Hematopoietic multipotent progenitor cell treated with erythropoietin and hydrocortisone succinate and interleukin-3 and kit ligand, for 4 days (in vitro differentiated cells): Measurements from ENCODE around the gene PFDN5.
A peak's percentile ranks its signal among the peaks of the same experiment; 100 is the strongest.

ENCODE experiments used
- DNase-seq: peaks from one replicate; pipeline ENCODE4 v3.0.0-alpha.2; 2015

The PFDN5 gene

DNA sequence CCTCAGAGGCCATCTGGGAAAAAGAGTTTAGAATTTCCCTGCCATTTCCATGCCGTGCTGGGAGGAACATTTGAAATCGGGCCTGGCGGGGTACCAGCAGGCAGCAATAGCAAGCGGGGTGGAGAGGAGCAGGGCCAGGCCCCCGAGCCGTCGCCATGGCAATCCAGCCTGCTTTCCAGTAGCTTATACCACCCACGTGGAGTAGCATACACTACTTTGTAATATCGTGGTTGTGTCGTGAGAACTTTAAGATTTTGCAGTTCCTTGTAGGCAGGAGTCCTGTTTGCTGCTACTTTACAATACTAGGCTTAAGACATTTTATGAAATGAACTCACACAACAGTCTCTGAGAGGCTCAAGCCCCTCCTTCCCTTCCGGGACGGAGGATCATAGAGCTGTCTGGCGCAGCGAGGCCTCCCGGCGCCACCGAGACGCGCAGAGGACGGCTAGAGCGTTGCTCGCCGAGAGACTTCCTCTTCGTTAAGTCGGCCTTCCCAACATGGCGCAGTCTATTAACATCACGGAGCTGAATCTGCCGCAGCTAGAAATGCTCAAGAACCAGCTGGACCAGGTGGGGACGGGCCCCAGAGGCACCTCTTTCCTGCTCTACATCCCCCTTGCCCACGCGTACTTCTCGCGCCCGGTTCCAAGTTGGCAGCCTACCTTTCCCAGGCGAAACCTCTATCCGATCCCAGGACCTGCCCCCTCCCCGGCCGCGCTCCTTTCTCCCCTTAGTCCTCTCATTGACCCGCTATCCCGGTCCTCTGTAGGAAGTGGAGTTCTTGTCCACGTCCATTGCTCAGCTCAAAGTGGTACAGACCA lies at the start of gene PFDN5:
PFDN5 (plus strand) TSS at position 473 of the 821 bp plus-strand sequence; CDS start at position 499, 26 bp downstream.
- peak; percentile 95 for DNase-seq

DNA sequence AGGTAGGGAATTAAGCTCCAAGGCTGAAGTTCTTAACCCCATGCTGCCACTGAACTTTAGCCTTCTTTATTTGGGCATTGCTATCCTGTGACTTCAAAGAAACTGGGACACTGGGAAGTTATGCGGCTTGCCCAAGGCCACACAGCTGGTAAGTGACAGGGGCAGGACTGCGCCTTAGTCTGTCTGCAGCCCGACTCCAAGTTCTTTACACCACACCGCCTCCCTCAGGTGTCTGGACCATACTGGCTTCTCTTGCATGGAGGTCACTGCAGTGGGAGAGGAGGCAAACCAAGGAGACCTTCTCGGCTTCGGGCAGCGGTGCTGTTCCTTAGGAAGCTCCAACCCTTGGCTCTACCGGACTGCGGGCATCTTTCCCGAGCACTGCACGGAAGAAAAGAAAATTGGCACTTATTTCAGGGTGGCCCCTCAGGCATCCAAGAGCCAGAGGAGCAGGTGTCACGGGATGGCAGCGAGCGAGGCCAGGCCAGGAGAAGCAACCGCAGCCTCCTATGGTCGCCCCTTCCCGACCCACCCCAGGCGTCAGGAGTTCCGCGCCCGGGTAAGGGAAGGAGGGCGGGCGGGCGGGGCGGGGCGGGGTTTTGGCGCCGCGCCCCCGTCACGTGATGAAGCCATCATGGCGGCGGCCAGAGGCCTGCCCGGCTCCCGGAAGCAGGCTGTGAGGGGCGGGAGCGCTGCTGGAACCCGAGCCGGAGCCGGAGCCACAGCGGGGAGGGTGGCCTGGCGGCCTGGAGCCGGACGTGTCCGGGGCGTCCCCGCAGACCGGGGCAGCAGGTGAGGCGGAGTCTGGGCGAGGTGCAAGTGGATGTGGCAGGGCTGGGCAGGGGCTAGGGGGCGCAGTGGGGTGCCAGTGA lies 43.6 kb upstream of the PFDN5 start:
- DNase-seq = peak; percentile 90

DNA sequence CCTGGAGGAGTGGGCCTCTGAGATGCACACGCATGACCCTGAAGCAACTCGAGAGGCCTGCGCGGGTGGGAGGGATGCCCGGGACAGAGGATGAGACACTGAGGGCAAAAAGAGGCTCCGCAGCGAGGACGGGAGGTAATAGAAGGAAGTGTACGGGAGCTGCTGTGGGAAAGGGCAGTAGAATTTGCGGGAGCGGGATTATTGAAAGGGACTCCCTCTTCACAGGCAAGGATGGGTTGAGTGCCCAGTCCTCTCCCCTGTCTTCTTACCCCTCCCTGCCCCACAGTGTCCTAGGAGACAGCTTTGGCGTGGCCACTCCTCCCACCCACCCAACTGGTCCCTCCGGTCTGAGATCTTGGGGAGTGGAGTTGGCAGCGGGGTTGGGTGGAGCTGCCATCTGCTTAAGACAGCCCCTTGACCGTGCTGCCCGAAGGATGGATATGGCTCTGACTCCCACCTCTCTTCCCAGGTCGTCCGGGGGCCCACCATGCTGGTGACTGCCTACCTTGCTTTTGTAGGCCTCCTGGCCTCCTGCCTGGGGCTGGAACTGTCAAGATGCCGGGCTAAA lies 42.9 kb upstream of the PFDN5 start:
- DNase-seq = peak; percentile 49

DNA sequence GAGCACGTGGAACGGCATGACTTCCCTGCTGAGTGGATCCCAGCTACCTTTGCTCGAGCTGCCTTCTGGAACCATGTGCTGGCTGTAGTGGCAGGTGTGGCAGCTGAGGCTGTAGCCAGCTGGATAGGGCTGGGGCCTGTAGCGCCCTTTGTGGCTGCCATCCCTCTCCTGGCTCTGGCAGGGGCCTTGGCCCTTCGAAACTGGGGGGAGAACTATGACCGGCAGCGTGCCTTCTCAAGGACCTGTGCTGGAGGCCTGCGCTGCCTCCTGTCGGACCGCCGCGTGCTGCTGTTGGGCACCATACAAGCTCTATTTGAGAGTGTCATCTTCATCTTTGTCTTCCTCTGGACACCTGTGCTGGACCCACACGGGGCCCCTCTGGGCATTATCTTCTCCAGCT lies 42.0 kb upstream of the PFDN5 start:
- no peak for DNase-seq

GRCh38 chr12:53254816-53255545 lies 40.4 kb upstream of the PFDN5 start:
- no peak for DNase-seq

GRCh38 chr12:53255996-53256395 lies 39.3 kb upstream of the PFDN5 start:
- peak; percentile 86 for DNase-seq

DNA sequence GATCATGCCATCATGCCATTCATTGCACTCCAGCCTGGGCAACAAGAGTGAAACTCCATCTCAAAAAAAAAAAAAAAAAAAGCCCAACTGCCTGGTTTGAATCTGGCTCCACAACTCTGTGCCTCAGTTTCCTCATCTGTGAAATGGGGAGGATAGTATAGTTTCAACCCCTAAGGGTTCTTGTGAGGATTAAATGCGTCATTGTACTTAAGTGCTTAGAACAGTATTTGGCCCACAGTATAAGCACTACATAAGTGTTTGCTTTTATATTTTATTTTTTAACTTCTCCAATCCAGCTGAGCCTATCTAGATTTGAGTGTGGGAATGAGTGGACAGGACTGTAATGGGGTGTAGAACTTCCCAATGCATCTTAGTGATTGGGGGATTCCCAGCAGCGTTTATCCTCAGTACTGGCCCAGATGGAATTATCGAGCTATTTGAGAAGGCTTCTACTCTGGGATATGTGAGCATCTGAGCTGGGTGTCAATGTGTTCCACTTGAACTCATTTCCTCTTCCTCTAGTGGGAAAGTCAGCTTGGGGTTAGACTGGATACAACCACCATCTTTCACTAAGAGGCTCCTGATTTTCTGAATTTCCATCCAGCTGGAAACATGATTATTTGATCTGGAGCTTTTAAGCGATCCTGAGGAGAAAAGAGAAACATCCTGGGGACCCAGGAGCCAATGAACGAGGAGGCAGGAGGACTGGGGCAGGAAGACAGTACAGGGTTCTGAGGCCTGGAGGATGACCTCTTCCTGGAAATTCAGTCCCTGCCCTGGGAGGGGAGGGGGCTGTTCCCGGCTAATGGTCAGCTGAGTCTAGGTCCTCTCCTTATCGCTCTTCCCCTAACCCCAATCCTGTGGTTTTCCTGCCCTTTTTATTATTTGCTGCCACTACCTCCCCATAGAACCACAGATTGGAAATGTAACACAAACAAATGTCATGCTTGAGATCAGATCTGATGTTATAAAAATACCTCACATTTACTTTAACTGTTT lies 36.5 kb upstream of the PFDN5 start:
- DNase-seq = no peak

DNA sequence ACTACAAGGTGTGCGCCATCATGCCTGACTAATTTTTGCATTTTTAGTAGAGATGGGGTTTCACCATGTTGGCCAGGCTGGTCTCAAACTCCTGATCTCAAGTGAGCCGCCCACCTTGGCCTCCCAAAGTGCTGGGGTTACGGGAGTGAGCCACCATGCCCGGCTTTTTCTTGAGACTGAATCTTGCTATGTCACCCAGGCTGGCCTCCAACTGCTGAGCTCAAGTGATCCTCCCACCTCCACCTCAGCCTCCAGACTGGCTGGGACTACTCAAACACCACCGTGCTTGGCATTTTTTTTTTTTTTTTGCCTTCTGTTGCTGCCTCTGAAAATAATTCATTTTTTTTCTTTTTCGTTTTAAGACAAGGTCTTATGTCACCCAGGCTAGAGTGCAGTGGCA lies 35.5 kb upstream of the PFDN5 start:
- DNase-seq = no peak

- DNase-seq = no peak
These were observed 29.6 kb upstream of the PFDN5 start for GRCh38 chr12:53265783-53266182.

GRCh38 chr12:53267306-53267998 lies 27.9 kb upstream of the PFDN5 start:
- DNase-seq = peak; percentile 56

- peak; percentile 96 for DNase-seq
These were observed 27.2 kb upstream of the PFDN5 start, which contains the start of gene ESPL1 for GRCh38 chr12:53267999-53268629. Gene ESPL1 (plus strand): TSS chr12:53268299. CDS start chr12:53268767, 468 bp downstream.

DNA sequence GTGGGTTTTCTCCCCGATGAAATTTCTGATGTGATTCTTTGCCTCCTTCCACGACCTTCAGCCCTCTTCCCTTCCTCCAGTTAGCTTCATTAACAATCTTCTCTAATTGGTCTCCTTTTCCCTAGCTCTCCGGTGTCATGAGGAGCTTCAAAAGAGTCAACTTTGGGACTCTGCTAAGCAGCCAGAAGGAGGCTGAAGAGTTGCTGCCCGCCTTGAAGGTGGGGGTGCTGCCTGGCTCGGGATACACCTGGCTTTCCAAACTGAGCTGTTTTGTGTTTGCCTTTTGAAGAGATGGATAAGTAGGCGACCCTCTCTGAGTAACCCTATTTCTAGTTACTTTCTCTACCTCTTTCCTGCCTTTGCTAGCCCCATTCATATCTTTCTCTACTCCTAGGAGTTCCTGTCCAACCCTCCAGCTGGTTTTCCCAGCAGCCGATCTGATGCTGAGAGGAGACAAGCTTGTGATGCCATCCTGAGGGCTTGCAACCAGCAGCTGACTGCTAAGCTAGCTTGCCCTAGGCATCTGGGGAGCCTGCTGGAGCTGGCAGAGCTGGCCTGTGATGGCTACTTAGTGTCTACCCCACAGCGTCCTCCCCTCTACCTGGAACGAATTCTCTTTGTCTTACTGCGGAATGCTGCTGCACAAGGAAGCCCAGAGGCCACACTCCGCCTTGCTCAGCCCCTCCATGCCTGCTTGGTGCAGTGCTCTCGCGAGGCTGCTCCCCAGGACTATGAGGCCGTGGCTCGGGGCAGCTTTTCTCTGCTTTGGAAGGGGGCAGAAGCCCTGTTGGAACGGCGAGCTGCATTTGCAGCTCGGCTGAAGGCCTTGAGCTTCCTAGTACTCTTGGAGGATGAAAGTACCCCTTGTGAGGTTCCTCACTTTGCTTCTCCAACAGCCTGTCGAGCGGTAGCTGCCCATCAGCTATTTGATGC lies 26.4 kb upstream of the PFDN5 start:
- DNase-seq = peak; percentile 22

DNA sequence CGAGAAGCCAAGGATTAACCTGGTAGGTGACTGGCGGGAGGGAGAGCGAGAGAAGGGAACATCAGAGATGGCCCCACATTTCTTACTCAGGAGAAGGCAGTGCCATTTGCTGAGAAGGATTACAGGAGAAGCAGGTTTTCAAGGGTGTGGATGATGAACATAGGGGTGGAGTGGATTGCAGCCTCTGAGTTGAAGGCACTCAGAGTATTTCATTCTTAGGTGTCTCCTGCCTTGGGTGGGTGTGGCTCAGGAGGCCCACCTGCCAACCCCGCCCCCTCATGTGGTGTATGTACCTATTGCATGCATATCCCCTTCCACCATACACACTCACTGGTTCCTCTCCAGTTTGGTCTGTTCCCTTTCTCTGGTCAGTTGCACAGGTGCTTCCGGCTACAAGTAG lies 20.9 kb upstream of the PFDN5 start:
- no peak for DNase-seq

GRCh38 chr12:53276511-53276910 lies 18.8 kb upstream of the PFDN5 start:
- DNase-seq = no peak

- no peak for DNase-seq
These were observed 17.4 kb upstream of the PFDN5 start for GRCh38 chr12:53277981-53278380.

DNA sequence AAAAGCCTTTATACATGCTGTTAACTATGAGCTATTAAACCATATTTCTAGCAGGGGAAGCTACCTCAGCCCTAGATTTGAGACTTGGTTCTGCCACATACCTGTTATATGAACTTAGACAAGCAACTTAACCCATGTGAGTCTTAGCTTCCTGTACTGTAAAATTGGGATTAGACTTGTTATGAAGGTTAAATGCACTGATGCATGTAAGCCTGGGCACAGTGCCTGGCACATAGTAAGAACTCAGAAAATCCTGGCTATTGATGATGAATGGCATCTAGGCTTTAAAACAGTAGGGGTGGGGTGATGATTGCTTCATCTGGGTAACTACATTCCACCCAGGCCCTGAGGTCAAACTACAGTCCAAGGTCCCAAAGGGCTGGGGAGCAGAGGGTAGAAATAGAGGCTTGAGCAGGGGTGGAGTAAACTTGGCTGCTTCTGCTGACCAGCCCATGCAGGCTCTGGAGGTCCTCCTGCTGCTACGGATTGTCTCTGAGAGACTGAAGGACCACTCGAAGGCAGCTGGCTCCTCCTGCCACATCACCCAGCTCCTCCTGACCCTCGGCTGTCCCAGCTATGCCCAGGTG lies 16.0 kb upstream of the PFDN5 start:
- DNase-seq = no peak

DNA sequence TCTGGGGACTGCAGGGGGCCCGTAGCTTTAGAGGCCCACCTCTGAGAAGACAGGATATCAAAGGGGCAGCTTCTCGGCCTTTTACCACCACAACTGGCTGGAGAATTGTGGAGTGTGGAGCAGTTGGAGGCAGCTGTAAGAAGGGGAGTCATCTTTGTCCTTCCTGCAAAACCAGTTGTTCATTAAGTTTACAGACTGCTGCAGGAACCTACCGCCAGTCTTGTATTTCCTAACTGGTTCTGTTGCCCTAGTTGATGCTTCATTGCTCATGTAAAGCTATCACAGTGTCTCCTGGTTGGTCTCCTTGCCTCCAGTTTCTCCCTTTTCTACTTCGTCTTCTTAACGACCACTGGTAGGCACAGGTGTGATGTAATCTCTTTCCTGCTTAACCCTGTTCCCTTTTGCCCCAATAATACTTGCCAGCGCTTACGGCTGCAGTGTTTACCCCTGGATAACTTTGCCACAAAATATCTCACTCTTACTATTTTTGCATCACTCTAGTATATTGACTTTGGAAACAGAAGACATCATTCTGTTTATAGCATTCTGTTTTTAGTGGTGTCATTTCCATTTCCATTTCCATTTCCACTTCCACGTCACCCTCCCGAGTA lies 15.3 kb upstream of the PFDN5 start:
- no peak for DNase-seq

- no peak for DNase-seq
These were observed 8.9 kb upstream of the PFDN5 start for GRCh38 chr12:53286448-53286847.
